Retinal pigment epithelial cell (primary cell): ENCODE results near the gene INPP4A.
A peak's percentile ranks its signal among the peaks of the same experiment; 100 is the strongest.

Experiments
- DNase-seq: peaks from one replicate; pipeline ENCODE4 v3.0.0-alpha.2; 2010; ENCODE audit warnings: low read depth
- H3K4me3 ChIP-seq: 2 replicates; pipeline ENCODE4 v1.5.1; 2011; ENCODE audit warnings: mild to moderate bottlenecking, low read length, control low read depth, moderate library complexity
- TF ChIP-seq, protein P1 (sequence below): conservative IDR thresholded peaks from 2 replicates; pipeline ENCODE4 v1.5.1; 2011; ENCODE audit warnings: low read depth, low read length, control low read depth, inconsistent platforms

Gene INPP4A

DNA sequence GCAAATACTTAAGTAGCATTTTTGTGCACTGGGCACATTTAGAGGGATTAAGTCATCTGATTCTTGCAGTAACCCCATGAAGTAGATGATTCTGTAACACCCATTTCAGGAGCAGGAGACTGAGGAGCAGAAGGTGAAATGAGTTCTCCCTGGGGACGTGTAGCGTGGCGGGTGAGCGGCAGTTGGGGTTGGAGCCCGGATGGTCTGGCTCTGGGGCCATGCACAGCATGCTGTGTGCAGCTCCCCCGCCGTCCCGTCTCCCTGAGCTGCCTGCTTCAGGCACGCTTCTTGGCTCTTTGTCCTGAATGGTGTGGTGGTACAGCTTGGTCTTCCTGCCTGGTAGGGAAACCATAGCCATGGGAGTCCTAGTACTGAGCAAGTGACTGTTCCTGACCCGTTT is 32.4 kb downstream of the INPP4A start:
- DNase-seq = no peak
- H3K4me3 ChIP-seq = no peak overlapping the region
- TF ChIP-seq, protein P1, sequence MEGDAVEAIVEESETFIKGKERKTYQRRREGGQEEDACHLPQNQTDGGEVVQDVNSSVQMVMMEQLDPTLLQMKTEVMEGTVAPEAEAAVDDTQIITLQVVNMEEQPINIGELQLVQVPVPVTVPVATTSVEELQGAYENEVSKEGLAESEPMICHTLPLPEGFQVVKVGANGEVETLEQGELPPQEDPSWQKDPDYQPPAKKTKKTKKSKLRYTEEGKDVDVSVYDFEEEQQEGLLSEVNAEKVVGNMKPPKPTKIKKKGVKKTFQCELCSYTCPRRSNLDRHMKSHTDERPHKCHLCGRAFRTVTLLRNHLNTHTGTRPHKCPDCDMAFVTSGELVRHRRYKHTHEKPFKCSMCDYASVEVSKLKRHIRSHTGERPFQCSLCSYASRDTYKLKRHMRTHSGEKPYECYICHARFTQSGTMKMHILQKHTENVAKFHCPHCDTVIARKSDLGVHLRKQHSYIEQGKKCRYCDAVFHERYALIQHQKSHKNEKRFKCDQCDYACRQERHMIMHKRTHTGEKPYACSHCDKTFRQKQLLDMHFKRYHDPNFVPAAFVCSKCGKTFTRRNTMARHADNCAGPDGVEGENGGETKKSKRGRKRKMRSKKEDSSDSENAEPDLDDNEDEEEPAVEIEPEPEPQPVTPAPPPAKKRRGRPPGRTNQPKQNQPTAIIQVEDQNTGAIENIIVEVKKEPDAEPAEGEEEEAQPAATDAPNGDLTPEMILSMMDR = no peak

DNA sequence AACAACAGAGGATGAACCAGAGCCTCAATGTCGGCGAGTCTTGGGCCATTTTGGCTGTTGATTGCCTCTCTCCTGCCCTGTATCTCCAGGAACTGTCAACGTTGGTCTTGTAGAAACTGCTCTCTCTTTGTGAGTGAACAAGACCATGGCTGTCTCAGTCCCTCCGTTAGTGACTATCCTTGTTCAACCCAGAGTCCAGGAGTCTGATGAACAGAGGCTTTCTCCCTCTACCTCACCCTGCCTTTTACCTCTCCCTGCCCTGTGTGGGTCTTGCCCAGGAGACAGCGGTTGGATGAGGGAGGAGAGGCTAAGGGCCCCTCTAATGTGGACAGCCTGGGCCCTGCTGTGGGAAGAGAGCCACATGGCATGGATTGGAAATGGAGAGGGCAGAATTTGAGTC is 32.8 kb downstream of the INPP4A start:
- no peak overlapping the region for H3K4me3 ChIP-seq
- DNase-seq = no peak
- TF ChIP-seq, protein P1 = no peak

DNA sequence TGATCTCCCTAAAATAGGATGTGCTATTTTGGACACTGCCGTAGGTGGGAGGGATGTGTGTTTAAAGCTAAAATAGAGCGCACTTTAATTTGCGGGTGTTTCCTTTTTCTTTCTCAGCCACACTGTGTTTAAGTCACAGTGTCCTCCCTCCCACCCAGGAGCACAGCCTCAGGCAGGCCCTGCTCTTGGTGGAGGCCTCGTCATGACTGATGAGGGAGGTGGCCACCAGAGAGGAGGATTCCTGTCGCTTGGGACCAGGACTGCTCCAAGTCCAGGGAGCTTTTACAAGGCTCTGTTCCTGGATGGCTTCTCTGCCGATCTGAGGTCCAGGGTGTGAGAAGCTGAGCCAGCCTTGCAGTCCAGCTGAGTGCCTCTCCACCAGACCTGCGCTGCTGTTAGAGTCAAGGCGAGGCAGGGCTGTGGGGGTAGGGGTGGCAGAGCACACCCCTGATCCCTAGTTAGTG is 33.5 kb downstream of the INPP4A start:
- TF ChIP-seq, protein P1 = no peak
- DNase-seq = no peak
- H3K4me3 ChIP-seq = no peak overlapping the region

DNA sequence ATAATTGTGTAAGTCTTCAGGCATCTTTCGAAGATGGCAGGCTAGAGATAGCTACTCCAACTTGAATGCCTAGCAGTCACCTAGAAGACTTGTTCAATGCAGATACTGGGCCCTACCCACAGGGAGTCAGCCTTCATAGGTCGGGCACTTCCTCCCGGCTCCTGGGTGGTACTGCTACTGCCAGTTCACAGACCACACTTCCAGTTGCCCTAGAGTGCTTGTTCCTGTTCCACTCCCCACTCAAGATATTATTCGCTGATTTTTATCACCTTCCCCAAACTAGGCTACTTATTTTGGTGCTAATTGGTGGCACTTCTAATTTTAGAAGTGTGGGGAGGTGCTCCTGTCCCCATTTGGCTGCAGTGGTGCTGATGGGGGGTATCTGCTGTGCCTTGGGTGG is 34.2 kb downstream of the INPP4A start:
- TF ChIP-seq, protein P1 = no peak
- no peak for DNase-seq
- H3K4me3 ChIP-seq = no peak overlapping the region

DNA sequence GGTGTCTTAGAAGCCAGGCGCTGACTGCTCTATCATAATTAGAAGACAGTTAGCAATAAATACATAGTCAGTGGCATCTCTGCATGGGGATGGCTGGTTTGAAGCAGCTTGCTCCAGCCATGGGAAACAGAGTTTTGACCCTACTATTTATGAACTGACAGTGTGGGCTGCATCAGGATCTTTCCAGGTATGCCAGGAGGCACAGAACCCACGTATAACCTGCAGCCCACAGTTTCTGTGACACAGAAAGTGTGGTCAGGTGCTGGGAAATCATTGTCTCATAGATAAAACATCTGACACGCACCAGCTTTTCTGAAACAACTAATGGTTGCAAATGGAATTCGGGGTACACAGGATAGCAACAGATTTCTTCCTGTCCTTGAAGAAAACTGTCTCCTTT is 34.7 kb downstream of the INPP4A start:
- no peak for DNase-seq
- TF ChIP-seq, protein P1 = no peak
- no peak overlapping the region for H3K4me3 ChIP-seq

DNA sequence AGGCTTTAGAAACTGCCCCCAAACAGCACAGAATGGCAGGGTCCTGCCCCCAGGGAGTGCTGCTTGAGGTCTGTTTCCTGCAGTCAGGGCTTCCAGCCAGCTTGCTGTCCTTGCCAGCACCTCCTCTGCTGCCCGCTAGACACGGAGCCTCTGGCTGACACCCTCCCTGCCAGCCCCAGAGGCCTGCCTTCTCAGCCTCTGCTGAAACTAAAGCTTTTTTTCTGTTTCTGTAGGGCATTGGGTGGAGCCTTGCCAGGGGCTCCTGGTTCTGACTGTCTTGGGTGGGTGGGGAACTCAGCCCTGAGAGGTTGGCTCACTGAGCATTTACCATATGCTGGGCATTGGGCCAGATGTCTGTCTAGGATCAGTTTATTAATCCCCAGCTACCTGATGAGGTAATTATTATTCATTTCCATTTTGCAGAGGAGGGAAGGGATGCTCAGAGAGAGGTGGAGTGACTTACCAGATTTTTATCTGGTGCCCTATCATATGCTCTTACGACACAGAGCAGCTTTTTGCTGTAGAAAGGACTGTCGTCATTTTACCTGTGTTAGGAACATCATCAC is 35.4 kb downstream of the INPP4A start:
- DNase-seq = peak; percentile 83
- no peak overlapping the region for H3K4me3 ChIP-seq
- TF ChIP-seq, protein P1 = no peak

DNA sequence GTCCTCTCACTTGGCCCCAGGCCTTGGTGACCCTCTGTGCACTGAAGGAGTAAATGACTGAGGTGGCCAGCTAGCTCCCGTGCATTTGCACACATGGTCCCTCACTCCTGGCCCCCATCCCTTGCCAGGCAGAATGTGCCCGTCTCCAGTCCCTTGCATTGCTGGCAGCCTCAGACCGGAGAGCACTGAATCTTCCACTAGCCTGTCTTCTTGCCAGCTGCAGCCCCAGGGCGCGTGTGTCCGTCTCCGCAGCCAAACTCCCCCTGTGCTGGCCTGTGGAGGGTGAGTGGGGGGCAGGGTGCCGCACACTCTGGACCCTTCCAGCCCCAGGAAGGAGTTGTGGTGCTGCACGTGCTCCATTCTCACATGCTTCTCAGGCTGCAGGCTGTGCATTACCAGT is 35.9 kb downstream of the INPP4A start:
- no peak for DNase-seq
- no peak overlapping the region for H3K4me3 ChIP-seq
- TF ChIP-seq, protein P1 = no peak
